GM06990 (cell line): ENCODE measurements around the gene ALG13.

Experiments
- DNase-seq: peaks from one replicate; pipeline ENCODE4 v3.0.0-alpha.2; 2011; ENCODE audit not compliant: insufficient read length; ENCODE audit errors: extremely low read depth
- H3K27me3 ChIP-seq: replicated peaks from 2 replicates; pipeline ENCODE4 v1.6.0; 2011; ENCODE audit warnings: low read length; ENCODE audit not compliant: control insufficient read depth, insufficient read depth
- H3K36me3 ChIP-seq: 2 replicates; pipeline ENCODE4 v1.5.1; 2011; ENCODE audit warnings: low read length; ENCODE audit not compliant: control insufficient read depth, insufficient read depth
- H3K4me3 ChIP-seq: replicated peaks from 2 replicates; pipeline ENCODE4 v1.5.1; 2011; ENCODE audit warnings: low read depth, mild to moderate bottlenecking, control low read depth, low read length
- TF ChIP-seq, protein P1 (sequence below): IDR thresholded peaks from 2 replicates; pipeline ENCODE4 v1.5.1; 2011; ENCODE audit warnings: low read length, control low read depth, mild to moderate bottlenecking, inconsistent platforms; ENCODE audit not compliant: insufficient read depth, poor library complexity, severe bottlenecking

ALG13 gene

DNA sequence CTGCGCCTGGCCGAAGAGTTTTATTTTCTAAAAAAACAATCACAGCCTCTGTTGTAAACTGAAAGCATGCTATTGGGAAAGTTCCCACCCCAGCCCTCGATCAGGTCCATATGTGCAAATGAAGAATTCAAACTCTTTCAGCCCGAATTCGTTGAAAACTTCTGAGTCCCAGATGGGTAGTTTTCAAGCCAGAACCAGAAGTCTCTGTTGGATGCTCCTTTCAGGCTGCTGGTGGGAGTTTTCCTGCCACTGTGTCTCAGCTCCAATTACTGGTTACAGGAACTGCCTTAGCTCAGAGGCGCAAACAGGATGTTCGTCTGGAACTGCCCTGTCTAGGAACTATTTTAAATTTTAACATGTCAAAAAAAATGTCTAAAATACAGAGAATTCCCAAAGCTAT is 9.3 kb upstream of the ALG13 start:
- TF ChIP-seq, protein P1, sequence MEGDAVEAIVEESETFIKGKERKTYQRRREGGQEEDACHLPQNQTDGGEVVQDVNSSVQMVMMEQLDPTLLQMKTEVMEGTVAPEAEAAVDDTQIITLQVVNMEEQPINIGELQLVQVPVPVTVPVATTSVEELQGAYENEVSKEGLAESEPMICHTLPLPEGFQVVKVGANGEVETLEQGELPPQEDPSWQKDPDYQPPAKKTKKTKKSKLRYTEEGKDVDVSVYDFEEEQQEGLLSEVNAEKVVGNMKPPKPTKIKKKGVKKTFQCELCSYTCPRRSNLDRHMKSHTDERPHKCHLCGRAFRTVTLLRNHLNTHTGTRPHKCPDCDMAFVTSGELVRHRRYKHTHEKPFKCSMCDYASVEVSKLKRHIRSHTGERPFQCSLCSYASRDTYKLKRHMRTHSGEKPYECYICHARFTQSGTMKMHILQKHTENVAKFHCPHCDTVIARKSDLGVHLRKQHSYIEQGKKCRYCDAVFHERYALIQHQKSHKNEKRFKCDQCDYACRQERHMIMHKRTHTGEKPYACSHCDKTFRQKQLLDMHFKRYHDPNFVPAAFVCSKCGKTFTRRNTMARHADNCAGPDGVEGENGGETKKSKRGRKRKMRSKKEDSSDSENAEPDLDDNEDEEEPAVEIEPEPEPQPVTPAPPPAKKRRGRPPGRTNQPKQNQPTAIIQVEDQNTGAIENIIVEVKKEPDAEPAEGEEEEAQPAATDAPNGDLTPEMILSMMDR: no peak
- DNase-seq: no peak
- H3K4me3 ChIP-seq: no peak overlapping the region
- no peaks in the 10 kb centered on the region for H3K36me3 ChIP-seq
- no peaks in the 10 kb centered on the region for H3K27me3 ChIP-seq

DNA sequence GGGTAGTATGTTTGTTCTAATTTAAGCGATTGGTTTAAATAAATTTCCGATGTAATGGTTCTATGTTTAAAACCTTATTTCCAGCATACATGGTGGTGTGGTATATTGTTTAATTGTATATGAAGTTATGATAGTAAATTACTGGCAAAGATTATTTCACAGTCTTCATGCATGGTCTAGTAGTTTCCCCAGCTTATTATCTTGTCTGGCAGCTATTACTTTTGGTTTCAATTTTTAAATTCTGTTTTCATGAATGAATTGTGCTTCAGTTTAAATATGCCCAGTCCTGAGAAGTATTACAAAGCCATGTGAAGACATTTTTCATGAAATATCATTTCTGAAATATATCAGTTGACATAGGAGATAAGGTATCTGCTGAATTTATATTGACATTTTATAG is 6.3 kb downstream of the ALG13 start:
- Histone ChIP-seq H3K4me3 (no peak overlapping the region), H3K27me3 (no peaks in the 10 kb centered on the region), H3K36me3 (no peaks in the 10 kb centered on the region; the same call in 1 of the 2 replicates)
- TF ChIP-seq, protein P1: no peak
- no peak for DNase-seq

DNA sequence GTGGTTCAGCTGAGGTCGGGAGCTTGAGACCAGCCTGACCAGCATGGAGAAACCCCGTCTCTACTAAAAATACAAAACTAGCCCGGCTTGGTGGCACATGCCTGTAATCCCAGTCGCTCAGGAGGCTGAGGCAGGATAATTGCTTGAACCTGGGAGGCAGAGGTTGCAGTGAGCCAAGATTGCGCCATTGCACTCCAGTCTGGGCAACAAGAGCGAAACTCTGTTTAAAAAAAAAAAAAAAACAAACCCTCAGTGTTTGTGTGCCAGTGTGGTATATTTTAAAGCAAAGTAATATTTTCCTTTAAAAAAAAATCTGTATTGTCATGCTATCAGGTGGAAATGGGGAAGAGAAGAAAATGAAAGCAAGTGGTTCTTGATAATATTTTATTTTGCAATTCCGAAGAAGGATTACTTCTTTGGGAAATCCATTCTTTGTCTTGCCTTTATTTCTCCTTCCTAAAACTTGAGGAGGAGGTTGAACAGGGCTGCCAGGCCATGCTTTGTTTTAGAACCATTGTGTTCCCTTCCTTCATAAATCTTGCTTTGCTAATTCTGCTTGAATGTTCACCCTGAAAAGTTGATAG is 14.4 kb downstream of the ALG13 start:
- DNase-seq: no peak
- Histone ChIP-seq H3K4me3 (no peak overlapping the region), H3K27me3 (no peaks in the 10 kb centered on the region), H3K36me3 (no peaks in the 10 kb centered on the region)
- TF ChIP-seq, protein P1: no peak

DNA sequence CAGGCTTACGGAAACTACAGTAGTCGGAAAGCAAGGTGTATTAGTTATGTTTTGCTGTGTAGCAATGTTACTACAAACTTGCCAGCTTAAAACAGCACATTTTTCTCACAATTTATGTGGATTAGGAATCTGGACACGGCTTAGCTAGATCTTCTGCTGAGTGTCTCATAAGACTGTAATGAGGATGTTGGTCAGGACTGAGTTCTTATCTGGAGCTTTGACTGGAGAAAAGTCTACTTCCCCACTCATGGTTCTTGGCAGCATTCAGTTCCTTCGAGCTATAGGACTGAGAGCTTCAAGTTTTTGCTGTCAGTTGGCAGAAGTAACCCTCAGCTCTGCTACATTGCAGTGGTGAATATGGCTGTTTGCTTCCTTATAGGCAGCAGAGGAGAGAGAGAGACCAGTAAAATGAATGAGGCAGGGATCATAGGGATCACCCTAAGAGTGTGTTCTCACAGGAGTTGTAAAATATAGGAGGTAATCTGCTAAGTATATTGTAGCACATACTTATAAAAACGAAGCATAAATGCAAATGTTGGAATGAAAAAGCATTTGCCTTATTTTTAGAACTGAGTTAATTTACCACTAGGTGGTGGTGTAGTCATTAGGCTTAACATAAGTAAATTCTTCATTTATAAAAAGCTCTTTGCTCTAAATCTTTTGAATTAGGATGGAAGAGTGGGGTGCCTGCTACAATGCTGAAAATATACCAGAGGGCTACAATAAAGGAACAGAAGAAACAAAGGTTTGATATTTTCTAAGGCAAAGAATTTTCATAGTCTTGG is 38.6 kb downstream of the ALG13 start:
- no peak overlapping the region for H3K4me3 ChIP-seq
- H3K36me3 ChIP-seq: no peaks in the 10 kb centered on the region
- TF ChIP-seq, protein P1: peak; percentile 12
- H3K27me3 ChIP-seq: no peaks in the 10 kb centered on the region
- DNase-seq: no peak

DNA sequence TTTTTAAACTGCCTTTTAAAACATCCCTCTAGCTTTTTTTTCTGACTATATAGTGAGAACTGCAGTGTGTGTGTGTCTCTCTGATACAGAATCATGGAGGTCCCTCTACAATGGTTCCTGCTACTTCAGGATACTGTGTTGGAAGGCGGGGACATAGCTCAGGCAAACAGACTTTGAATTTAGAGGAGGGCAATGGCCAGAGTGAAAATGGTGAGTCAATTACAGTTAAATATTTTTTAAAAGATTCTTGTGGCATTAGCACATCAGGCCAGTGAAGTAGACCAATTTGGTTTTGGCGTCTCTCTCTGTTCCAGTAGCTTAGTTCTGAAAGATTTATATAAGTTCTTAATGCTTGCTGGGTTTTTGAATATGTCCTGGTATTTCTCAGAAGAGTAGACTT is 47.1 kb downstream of the ALG13 start:
- no peaks in the 10 kb centered on the region for H3K27me3 ChIP-seq
- no peak overlapping the region for H3K4me3 ChIP-seq
- no peak for DNase-seq
- TF ChIP-seq, protein P1: no peak
- peaks cover 1% of the 10 kb centered on the region; the same call in 1 of the 2 replicates for H3K36me3 ChIP-seq
